ENCODE measurements around the gene NUAK2. TPM values are rescaled to one million over a fixed set of nuclear protein-coding genes. Genes with fewer than 3 reads are reported as not detected.

NUAK2 gene
- total RNA-seq, 2 experiments from 2014 or later: 4.4 to 4.5 TPM

DNA sequence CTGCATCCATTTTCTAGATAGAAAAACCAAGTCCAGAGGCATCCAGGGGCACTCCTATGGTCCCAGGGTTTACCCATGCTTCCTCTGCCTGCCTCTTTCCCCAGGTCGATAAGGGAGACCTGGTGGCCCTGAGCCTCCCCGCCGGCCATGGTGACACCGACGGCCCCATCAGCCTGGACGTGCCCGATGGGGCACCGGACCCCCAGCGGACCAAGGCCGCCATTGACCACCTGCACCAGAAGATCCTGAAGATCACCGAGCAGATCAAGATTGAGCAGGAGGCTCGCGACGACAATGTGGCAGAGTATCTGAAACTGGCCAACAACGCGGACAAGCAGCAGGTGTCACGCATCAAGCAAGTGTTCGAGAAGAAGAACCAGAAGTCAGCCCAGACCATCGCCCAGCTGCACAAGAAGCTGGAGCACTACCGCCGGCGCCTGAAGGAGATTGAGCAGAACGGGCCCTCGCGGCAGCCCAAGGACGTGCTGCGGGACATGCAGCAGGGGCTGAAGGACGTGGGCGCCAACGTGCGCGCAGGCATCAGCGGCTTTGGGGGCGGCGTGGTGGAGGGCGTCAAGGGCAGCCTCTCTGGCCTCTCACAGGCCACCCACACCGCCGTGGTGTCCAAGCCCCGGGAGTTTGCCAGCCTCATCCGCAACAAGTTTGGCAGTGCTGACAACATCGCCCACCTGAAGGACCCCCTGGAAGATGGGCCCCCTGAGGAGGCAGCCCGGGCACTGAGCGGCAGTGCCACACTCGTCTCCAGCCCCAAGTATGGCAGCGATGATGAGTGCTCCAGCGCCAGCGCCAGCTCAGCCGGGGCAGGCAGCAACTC is 52.5 kb downstream of the NUAK2 start:
- peaks cover 8% of the 10 kb centered on the region for H3K4me1 Mint-ChIP-seq (ENCODE audit: low read depth)
- POLR2A ChIA-PET: no interaction called here
- no peak overlapping the region for H3K4me3 Mint-ChIP-seq
- no peaks in the 10 kb centered on the region for H3K27me3 Mint-ChIP-seq
- DNase-seq: no peak
- CTCF ChIA-PET: interaction anchor here (2.2 to 21.5 kb wide), 3 partner anchors 9 to 56 kb away, joined by 7 to 1370 read pairs (median 8); partner anchors contain the start of gene NUAK2
- no peak overlapping the region for H3K27ac Mint-ChIP-seq
- intact Hi-C loops (cut with micrococcal nuclease): no loop called here
- no peaks in the 10 kb centered on the region for H3K9me3 Mint-ChIP-seq
- H3K36me3 Mint-ChIP-seq: no peaks in the 10 kb centered on the region

DNA sequence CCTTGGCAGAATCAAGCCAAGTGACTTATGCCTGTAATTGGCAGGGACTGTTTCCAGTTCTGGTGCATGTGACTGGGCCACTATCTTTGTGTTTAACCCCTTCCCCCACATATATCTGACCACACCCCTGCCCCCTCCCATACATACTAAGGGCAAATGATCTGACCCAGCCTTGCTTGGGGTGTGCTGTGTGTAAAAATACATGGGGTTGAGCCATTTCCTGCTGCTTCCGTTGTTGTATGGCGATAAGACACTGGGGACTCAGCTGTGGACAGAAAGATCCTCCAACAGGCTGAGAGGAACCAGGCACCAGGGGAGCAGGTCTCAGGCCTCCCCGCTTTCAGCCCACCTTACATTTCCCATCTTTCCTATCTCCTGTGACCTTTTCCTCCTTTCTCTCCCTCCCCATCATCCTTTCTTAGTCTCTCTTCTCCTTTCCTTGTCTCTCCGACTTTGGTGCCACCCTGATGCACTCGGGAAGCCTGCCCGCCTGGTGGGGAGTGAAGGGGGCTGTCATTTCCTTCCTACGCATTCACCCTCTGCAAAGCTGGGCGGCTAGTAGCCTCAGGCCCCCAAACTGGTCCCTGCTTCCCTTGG is 54.1 kb downstream of the NUAK2 start:
- Mint-ChIP-seq H3K27me3 (no peaks in the 10 kb centered on the region), H3K4me1 (ENCODE audit: low read depth) (peaks cover 6% of the 10 kb centered on the region), H3K36me3 (no peaks in the 10 kb centered on the region), H3K9me3 (no peaks in the 10 kb centered on the region), H3K27ac (no peak overlapping the region), H3K4me3 (no peak overlapping the region)
- CTCF ChIA-PET: interaction anchor here (1.1 kb wide), 1 partner anchor 12 kb away, joined by 6 read pairs; no protein-coding TSS in a partner anchor
- intact Hi-C loops (cut with micrococcal nuclease): no loop called here
- DNase-seq: no peak
- POLR2A ChIA-PET: no interaction called here

DNA sequence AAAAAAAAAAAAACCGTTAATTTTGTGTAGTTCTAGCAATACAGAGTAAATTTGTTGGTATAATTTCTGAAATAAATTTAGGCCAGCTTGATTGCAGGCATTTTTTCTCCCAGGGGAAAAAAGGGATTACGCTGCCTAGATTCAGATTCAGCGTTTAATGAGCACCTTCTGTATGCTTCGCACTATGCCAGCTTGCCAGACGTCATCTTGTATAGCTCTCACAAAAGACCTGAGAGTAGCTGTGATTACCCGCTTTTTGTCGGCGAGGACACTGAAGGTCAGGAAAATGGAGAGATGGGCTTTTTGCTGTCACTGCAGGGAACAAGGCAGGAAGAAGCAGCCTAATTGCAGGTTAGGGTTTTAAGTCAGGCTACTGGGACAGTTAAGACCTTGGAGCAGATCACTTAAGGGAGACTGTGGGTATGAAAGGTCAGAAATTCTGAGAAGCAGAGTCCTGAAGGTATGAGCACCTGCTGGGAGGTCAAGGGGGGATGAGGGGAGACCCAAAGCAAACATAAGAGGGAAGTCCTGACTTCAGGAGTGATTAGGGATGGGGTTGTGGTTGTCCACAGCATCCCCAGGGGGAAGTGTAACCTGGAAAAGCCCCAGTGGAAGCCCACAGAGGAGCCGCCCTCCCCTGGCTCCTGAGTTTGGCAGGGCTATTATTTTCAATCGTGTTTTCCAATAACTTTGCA is 54.8 kb downstream of the NUAK2 start:
- CTCF ChIA-PET: interaction anchor here (0.8 to 1.1 kb wide), 4 partner anchors 11 to 497 kb away, joined by 3 to 6 read pairs (median 5); no protein-coding TSS in a partner anchor
- Mint-ChIP-seq H3K36me3 (no peaks in the 10 kb centered on the region), H3K4me3 (no peak overlapping the region), H3K27ac (no peak overlapping the region), H3K4me1 (ENCODE audit: low read depth) (peaks cover 11% of the 10 kb centered on the region), H3K9me3 (no peaks in the 10 kb centered on the region), H3K27me3 (no peaks in the 10 kb centered on the region)
- no peak for DNase-seq
- intact Hi-C loops (cut with micrococcal nuclease): no loop called here
- POLR2A ChIA-PET: no interaction called here

DNA sequence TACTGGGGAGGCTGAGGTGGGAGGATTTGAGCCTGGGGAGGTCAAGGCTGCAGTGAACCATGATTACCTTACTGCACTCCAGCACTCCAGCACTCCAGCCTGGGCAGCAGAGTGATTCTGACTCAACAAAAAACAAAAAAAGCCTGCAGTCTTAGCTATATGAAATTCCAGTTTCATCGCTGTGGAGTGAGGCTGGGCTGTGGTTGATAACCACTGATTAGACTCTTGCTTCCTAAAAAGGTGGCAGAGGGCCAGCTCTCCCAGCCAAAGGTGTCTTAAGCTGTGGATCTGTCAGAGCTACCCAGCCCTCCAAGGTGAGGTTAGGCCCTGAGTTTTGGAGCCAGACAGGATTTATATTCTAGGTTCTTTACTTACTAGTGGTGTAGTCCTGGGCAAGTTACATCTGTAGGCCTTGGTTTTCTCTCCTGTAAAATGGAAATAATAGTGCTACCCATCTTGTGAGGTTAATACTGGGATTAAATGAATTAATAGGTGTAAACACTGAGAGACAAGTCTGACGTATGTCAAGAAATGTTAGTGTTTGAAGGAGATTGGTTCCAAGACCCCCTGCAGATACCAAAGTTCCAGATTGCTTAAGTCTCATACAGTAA is 57.9 kb downstream of the NUAK2 start:
- H3K9me3 Mint-ChIP-seq: no peaks in the 10 kb centered on the region
- POLR2A ChIA-PET: no interaction called here
- H3K27ac Mint-ChIP-seq: no peak overlapping the region
- intact Hi-C loops (cut with micrococcal nuclease): no loop called here
- no peaks in the 10 kb centered on the region for H3K27me3 Mint-ChIP-seq
- CTCF ChIA-PET: interaction anchor here (1.9 to 13.7 kb wide), 4 partner anchors 9 to 202 kb away, joined by 7 to 338 read pairs (median 20); partner anchors contain the start of gene TMCC2
- no peak for DNase-seq
- H3K4me3 Mint-ChIP-seq: no peak overlapping the region
- no peaks in the 10 kb centered on the region for H3K36me3 Mint-ChIP-seq
- peaks cover 16% of the 10 kb centered on the region for H3K4me1 Mint-ChIP-seq (ENCODE audit: low read depth)

DNA sequence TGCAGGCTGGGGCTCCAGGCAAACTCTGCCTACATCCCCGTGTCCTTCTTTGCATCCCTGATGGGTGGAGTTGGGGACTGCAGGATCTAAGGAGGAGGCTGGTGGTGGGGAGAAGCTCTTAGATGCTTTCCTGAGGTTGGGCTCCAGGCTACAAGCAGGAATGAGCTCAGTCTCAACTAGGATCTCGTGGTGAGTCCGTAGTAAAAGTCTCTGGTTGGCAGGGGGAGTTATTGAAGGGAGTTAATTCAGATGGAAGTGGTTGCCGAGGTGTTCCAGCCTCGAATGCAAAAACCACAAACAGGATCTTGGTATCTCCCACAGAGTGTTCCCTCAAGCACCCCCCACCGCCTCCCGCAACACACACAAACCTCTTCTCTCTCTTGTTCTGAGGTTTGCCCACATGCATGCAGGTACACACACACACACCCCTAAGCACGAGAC is 58.8 kb downstream of the NUAK2 start:
- Mint-ChIP-seq H3K27ac (no peak overlapping the region), H3K9me3 (no peaks in the 10 kb centered on the region), H3K4me1 (ENCODE audit: low read depth) (peaks cover 16% of the 10 kb centered on the region), H3K27me3 (no peaks in the 10 kb centered on the region), H3K4me3 (no peak overlapping the region), H3K36me3 (no peaks in the 10 kb centered on the region)
- intact Hi-C loops (cut with micrococcal nuclease): no loop called here
- ChIA-PET POLR2A (interaction anchor here (1.2 kb wide), 1 partner anchor 33 kb away, joined by 4 read pairs; no protein-coding TSS in a partner anchor), CTCF (interaction anchor here (0.9 to 13.7 kb wide), 7 partner anchors 10 to 274 kb away, joined by 3 to 338 read pairs (median 7); partner anchors contain the start of gene TMCC2)
- no peak for DNase-seq

DNA sequence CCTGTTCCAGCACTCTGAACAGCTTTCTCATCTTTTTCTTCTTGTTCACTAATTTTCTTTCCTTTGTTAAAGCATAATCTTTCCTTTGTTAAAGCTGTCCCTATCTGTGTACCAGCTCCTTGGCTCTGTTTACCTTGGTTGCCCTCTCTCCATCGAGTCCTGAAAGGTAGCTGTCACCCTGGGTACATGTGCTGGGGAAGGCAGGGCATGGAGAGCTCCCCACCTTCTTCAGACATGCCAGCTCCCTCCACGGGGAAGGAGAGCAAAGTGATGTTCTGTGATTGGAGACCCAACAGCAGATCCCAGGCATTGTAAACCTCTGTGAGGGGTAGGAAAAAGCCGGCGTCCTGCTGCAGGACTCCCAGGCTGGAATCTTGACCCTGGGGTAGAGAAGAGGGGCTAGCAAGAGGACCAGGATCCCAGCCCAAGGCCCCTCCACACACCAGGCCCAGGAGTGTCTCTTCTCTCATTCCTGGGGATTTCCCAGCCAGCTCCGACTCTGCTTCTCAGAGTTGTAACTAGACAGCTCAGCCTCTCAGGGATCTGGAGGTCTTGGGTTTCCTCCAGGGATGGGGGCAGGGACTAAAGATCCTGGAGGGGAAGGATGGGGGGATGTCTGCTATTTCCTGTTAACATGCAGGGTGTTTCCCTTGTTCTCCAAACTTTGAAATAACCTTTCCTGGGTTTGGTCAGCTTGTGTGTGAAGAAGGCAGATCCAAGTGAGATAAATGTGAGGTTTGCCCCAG is 59.4 kb downstream of the NUAK2 start:
- Mint-ChIP-seq H3K27me3 (no peaks in the 10 kb centered on the region), H3K4me1 (ENCODE audit: low read depth) (peaks cover 16% of the 10 kb centered on the region), H3K36me3 (no peaks in the 10 kb centered on the region), H3K27ac (no peak overlapping the region), H3K4me3 (no peak overlapping the region), H3K9me3 (no peaks in the 10 kb centered on the region)
- CTCF ChIA-PET: interaction anchor here (0.5 to 13.7 kb wide), 12 partner anchors 11 to 910 kb away, joined by 3 to 338 read pairs (median 4); partner anchors contain the start of genes RBBP5 and TMCC2
- DNase-seq: no peak
- POLR2A ChIA-PET: interaction anchor here (1.2 kb wide), 1 partner anchor 32 kb away, joined by 4 read pairs; no protein-coding TSS in a partner anchor
- intact Hi-C loops (cut with micrococcal nuclease): no loop called here

DNA sequence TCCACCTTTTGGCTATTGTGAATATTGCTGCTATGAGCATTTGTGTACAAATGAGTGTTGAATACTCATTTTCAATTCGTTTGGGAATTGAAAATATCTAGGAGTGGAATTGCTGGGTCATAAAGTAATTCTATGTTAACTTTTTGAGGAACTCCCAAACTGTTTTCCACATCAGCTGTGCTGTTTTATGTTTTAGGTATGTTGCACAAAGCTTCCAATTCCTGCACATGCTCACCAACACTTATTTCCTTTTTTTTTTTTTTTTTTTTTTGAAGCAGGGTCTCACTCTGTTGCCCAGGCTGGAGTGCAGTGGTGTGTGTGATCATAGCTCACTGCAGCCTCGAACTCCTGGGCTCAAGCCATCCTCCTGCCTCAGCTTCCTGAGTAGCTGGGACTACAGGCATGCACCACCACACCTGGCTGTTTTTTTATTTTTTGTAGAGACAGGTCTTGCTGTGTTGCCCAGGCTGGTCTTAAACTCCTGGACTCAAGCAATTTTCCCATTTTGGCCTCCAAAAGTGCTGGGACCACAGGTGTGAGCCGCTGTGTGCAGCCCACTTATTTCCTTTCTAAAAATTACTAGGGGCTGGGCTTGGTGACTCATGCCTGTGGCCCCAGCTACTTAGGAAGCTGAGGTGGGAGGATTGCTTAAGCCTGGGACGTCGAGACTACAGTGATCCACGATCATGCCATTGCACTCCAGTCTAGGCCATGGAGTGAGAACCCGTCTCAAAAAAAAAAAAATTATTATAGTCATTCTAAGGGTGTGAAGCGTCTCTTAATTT is 60.4 kb downstream of the NUAK2 start:
- no peak overlapping the region for H3K27ac Mint-ChIP-seq
- H3K36me3 Mint-ChIP-seq: no peaks in the 10 kb centered on the region
- intact Hi-C loops (cut with micrococcal nuclease): no loop called here
- no peak overlapping the region for H3K4me3 Mint-ChIP-seq
- H3K9me3 Mint-ChIP-seq: no peaks in the 10 kb centered on the region
- CTCF ChIA-PET: interaction anchor here (0.5 to 13.7 kb wide), 13 partner anchors 9 to 909 kb away, joined by 3 to 338 read pairs (median 4); partner anchors contain the start of gene TMCC2
- H3K4me1 Mint-ChIP-seq (ENCODE audit: low read depth): peaks cover 16% of the 10 kb centered on the region
- DNase-seq: peak; percentile 31
- POLR2A ChIA-PET: interaction anchor here (1.6 kb wide), 1 partner anchor 23 kb away, joined by 4 read pairs; no protein-coding TSS in a partner anchor
- H3K27me3 Mint-ChIP-seq: peaks cover 1% of the 10 kb centered on the region

DNA sequence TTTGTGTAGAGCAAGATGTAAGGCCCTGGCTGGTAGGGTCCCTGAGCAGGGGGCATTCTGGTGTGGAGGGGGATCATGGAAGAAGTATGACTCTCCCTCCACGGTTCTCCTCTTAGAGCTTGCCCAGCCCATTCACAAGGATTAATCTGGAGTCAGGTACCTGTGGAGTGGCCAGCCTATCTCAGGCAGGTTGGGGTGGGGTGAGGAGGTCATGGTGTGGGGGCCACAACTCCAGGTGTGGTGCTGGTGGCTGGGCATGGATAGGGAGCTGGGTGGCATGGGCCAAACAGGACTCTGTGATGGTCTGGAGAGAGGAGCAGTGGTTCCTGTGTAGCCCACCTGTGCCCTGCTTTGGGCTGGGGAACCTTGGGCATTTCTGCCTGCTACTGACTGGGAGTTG is 61.5 kb downstream of the NUAK2 start:
- peaks cover 1% of the 10 kb centered on the region for H3K27me3 Mint-ChIP-seq
- intact Hi-C loops (cut with micrococcal nuclease): loop anchor here (5.0 to 10.0 kb wide), 3 partner anchors 118 to 455 kb away; no protein-coding TSS in a partner anchor
- H3K9me3 Mint-ChIP-seq: no peaks in the 10 kb centered on the region
- H3K36me3 Mint-ChIP-seq: no peaks in the 10 kb centered on the region
- DNase-seq: no peak
- peaks cover 16% of the 10 kb centered on the region for H3K4me1 Mint-ChIP-seq (ENCODE audit: low read depth)
- H3K27ac Mint-ChIP-seq: no peak overlapping the region
- H3K4me3 Mint-ChIP-seq: no peak overlapping the region
- POLR2A ChIA-PET: interaction anchor here (1.2 to 1.6 kb wide), 2 partner anchors 22 to 31 kb away, joined by 4 to 5 read pairs; no protein-coding TSS in a partner anchor
- CTCF ChIA-PET: interaction anchor here (0.9 to 13.7 kb wide), 12 partner anchors 10 to 288 kb away, joined by 3 to 338 read pairs (median 4); partner anchors contain the start of genes NUAK2 and TMCC2

DNA sequence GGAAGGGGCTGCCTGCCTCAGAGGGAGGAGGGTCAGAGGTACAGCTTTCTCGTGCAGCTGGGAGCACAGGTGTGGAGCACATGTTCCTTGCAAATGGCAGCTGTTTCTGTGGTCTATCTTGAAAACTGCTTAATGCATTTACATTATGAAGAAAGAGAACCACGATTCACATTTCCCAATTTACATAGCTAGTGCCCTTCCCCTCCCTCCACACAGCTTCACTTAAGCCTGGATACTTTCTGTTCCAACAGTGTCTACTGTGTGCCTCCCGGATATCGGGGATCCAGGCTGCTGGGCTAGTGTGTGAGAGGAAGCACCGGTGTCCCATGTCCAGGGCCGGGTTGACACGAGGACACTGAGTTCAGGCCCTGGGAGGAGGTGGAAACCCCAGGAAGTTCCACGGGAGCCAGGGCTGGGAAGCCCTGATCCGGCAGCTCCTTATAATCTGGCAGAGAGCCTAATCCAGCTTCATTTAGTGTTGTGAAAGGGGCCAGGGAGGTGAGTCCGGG is 62.2 kb downstream of the NUAK2 start:
- POLR2A ChIA-PET: interaction anchor here (1.2 kb wide), 1 partner anchor 30 kb away, joined by 5 read pairs; no protein-coding TSS in a partner anchor

DNA sequence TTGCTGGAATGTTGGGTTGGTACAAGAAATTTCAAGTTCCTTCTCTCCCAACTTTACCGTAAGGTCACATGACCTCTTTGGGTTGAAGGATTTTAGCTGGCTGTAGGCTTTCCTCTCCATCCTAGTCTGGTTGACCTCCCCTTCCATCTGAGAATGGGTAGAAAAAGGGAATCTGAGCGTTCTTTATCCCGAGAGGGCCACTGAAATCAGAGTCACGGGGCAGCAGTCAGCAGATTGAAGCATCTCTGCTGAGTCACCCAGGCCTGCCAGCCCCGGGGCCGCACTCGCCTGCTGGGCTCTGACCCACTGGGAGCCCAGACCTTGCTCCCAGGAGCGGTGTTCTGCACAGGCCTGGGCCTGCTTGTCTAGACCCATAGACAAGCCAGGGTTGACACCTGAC is 62.8 kb downstream of the NUAK2 start:
- POLR2A ChIA-PET: interaction anchor here (0.6 to 1.4 kb wide), 2 partner anchors 29 to 74 kb away, joined by 3 to 5 read pairs; no protein-coding TSS in a partner anchor
- intact Hi-C loops (cut with micrococcal nuclease): loop anchor here (5.0 to 10.0 kb wide), 3 partner anchors 116 to 454 kb away; no protein-coding TSS in a partner anchor
- Mint-ChIP-seq H3K27me3 (peaks cover 1% of the 10 kb centered on the region), H3K4me3 (no peak overlapping the region), H3K9me3 (no peaks in the 10 kb centered on the region), H3K27ac (no peak overlapping the region), H3K36me3 (no peaks in the 10 kb centered on the region), H3K4me1 (ENCODE audit: low read depth) (peaks cover 16% of the 10 kb centered on the region)
- no peak for DNase-seq
- CTCF ChIA-PET: interaction anchor here (1.0 to 13.7 kb wide), 9 partner anchors 11 to 287 kb away, joined by 3 to 338 read pairs (median 7); partner anchors contain the start of gene TMCC2

More for the DNA sequence above, 62.2 kb downstream of the NUAK2 start:
- no peaks in the 10 kb centered on the region for H3K9me3 Mint-ChIP-seq
- no peak for DNase-seq
- no peaks in the 10 kb centered on the region for H3K36me3 Mint-ChIP-seq
- intact Hi-C loops (cut with micrococcal nuclease): loop anchor here (5.0 to 10.0 kb wide), 3 partner anchors 117 to 455 kb away; no protein-coding TSS in a partner anchor
- no peak overlapping the region for H3K4me3 Mint-ChIP-seq
- H3K4me1 Mint-ChIP-seq (ENCODE audit: low read depth): peaks cover 16% of the 10 kb centered on the region
- no peak overlapping the region for H3K27ac Mint-ChIP-seq
- H3K27me3 Mint-ChIP-seq: peaks cover 1% of the 10 kb centered on the region
- CTCF ChIA-PET: interaction anchor here (0.9 to 13.7 kb wide), 9 partner anchors 11 to 288 kb away, joined by 3 to 338 read pairs (median 5); partner anchors contain the start of genes NUAK2 and TMCC2
